GM12891 (cell line): ENCODE measurements around the gene MIER3.
A peak's percentile ranks its signal among the peaks of the same experiment; 100 is the strongest.

Source experiments
- DNase-seq: peaks from one replicate; pipeline ENCODE4 v3.0.0; 2011; ENCODE audit warnings: low spot score; ENCODE audit not compliant: insufficient read length
- FAIRE-seq: peaks from 2 replicates; lab custom pipeline; 2011; peaks lifted over from hg19 to GRCh38; lab: Jason Lieb, UNC
- PAX5 ChIP-seq: IDR thresholded peaks from 2 replicates; pipeline ENCODE4 v1.6.1; 2011; ENCODE audit warnings: low read length, moderate library complexity, mild to moderate bottlenecking; ENCODE audit not compliant: insufficient read depth, severe bottlenecking
- POLR2A ChIP-seq: IDR thresholded peaks from 2 replicates; pipeline ENCODE4 v1.6.1; 2011; ENCODE audit warnings: low read depth, low read length, control low read depth
- POLR2AphosphoS5 ChIP-seq: IDR thresholded peaks from 2 replicates; pipeline ENCODE4 v1.6.1; 2011; ENCODE audit warnings: low read depth, low read length, control low read depth
- POU2F2 ChIP-seq: IDR thresholded peaks from 2 replicates; pipeline ENCODE4 v1.6.1; 2011; ENCODE audit warnings: low read depth, mild to moderate bottlenecking, control low read depth, low read length, moderate library complexity
- SPI1 ChIP-seq: IDR thresholded peaks from 2 replicates; pipeline ENCODE4 v1.6.1; 2011; ENCODE audit warnings: low read depth, low read length, control low read depth
- TAF1 ChIP-seq: IDR thresholded peaks from 2 replicates; pipeline ENCODE4 v1.6.1; 2011; ENCODE audit warnings: low read depth, low read length, control low read depth

The MIER3 gene

DNA sequence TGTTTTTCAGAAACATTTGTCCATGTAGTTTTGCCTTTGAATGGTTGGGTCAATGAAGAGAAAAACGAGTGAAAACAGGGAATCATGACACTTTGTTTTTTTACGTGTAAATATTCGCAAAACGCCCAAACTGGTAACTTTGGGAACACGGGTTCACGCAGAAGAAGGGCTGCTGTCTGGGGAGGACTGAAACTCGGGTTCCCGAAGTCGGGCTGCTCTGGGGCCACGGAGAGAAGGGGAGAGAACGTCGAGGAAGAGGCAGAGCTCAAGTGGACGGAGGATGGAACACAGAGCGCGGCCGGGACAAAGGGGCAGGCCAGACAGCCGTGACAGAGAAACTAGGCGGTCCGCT lies 43.0 kb downstream of the MIER3 start:
- DNase-seq = no peak
- TF ChIP-seq POU2F2 (no peak), PAX5 (no peak), POLR2A (no peak), POLR2AphosphoS5 (no peak), SPI1 (no peak), TAF1 (no peak)
- FAIRE-seq = no peak

DNA sequence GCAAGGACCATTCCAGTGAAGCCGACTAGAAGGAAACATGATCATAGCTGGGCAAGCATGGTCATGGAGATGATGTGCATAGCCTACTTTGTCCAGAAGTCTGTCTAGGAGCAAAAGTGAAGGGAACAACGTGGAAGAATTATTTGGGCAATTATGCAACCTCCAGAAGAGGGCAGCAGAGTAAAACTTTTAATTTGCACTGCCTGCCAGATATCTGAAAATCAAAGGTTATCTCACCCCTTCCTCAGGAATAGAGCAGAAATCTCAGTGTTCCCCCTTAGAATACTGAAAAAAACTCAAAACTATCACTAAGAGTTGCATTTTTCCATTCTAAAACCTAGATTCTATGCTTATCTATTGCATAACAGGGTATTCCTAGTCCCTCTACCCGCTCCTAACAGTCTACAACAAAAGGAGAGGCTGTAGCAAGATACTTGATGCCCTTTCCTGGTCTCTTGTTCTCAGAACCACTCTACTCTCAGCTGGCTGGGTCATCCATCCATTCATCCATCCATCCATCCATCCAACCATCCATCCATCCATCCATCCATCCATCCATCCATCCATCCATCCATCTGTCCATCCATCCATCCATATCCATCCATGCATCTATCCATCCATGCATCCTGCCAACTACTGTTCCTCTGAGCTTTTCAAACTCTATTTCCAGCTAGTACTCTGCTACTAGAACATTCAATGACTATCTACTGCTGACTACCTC lies 50.9 kb downstream of the MIER3 start:
- TF ChIP-seq POLR2AphosphoS5 (no peak), POU2F2 (0 out of 2 replicates have a peak, but pooled peaks have one; percentile 23), SPI1 (no peak)
- DNase-seq (peak; percentile 6), FAIRE-seq (peak; percentile 56)

DNA sequence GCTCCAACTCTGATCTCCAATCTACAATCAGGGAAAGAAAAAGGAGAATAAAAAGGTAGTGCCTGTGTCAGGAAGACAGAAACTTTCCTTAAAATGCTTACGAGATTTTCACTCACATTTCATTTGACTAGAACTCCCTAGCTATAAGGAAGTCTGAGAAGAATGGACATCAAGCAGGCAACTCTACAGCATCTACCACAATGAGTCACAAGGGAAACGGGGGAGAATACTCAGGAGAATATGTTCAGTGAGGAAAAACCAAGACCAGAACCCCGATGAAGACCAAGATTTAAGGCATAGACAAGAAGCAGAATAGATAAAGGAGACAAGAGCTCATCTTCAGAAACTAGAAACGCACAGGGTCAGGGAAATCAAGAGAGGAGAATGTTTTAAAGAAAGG lies 51.5 kb downstream of the MIER3 start:
- TF ChIP-seq SPI1 = no peak
- no peak for TF ChIP-seq TAF1
- TF ChIP-seq POU2F2 = no peak
- no peak for TF ChIP-seq PAX5
- TF ChIP-seq POLR2AphosphoS5 = no peak
- no peak for TF ChIP-seq POLR2A
- FAIRE-seq (no peak), DNase-seq (no peak)

DNA sequence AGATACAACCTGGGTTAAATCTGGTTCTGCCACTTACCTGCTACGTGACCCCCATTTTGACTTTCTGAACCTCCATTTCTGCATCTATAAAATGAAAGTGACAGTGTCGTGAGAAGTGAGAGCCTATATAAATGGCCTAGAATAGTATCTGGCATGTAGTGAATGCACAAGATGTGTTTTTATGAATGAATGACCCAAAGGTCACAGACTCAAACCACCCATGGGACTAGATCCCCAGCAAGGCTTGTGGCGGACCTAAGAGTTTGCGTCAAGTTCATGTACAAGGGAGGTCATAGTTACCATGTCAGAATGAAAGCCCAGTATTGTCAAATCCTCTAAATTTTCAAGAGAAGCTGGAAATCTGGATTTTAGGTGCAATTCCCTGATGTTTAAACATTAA lies 53.7 kb downstream of the MIER3 start:
- no peak for DNase-seq
- FAIRE-seq = no peak
- TF ChIP-seq POLR2A = no peak
- TF ChIP-seq TAF1 = no peak
- TF ChIP-seq SPI1 = no peak
- no peak for TF ChIP-seq POU2F2
- no peak for TF ChIP-seq POLR2AphosphoS5
- no peak for TF ChIP-seq PAX5

DNA sequence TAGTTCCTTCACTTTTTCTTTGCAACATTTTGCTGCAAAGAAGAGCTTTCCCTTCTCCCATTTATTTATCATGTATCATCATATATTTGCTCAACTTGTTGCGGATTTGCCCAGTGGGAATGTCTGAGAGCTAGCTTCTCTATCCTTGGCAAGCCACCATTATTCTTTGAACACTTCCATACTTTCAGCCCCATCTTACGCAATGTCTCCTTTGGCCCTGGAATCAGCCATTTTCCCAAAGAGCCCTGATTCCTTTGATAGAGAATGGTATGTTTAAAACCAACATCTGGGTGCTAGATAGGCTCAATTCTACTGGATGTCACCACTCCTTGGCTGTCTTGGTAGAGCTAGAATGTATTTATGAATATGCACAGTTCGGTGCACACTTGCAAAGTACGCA lies 55.2 kb downstream of the MIER3 start:
- no peak for DNase-seq

DNA sequence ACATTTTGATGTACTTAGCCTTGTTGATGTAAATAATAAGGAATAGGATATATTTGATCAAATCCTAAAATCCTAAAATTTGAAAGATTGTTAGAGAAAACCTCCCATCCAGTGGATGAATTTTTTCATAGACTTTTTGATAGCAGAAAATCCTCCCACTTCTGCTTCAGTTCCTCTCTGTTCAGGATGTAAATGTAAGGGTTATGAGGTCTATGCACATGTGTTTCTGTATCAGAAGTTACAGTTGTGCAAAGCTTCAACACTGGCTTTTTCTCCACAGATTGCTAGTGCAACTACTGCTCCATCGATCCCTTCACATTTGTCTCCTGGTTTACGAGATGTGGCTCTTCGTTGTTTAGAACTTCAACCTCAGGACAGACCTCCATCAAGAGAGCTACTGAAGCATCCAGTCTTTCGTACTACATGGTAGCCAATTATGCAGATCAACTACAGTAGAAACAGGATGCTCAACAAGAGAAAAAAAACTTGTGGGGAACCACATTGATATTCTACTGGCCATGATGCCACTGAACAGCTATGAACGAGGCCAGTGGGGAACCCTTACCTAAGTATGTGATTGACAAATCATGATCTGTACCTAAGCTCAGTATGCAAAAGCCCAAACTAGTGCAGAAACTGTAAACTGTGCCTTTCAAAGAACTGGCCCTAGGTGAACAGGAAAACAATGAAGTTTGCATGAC lies 58.5 kb downstream of the MIER3 start:
- DNase-seq (no peak), FAIRE-seq (peak; percentile 16)
- no peak for TF ChIP-seq POLR2AphosphoS5
- no peak for TF ChIP-seq POU2F2
- 0 out of 2 replicates have a peak, but pooled peaks have one; percentile 11 for TF ChIP-seq SPI1

More for the DNA sequence above, 55.2 kb downstream of the MIER3 start:
- TF ChIP-seq POU2F2 (no peak), SPI1 (no peak), POLR2AphosphoS5 (no peak), TAF1 (no peak), PAX5 (no peak), POLR2A (no peak)
- FAIRE-seq = no peak

DNA sequence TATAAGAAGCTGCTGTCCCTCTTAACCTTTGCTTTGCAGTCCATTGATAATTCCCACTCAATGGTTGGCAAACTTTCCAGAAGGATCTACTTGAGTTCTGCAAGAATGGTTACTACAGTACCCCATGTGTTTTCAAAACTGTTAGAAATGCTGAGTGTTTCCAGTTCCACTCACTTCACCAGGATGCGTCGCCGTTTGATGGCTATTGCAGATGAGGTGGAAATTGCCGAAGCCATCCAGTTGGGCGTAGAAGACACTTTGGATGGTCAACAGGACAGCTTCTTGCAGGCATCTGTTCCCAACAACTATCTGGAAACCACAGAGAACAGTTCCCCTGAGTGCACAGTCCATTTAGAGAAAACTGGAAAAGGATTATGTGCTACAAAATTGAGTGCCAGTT lies 70.4 kb downstream of the MIER3 start:
- no peak for TF ChIP-seq POU2F2
- no peak for TF ChIP-seq PAX5
- TF ChIP-seq TAF1 = no peak
- no peak for TF ChIP-seq SPI1
- no peak for TF ChIP-seq POLR2AphosphoS5
- TF ChIP-seq POLR2A = no peak
- DNase-seq = no peak
- FAIRE-seq = no peak

DNA sequence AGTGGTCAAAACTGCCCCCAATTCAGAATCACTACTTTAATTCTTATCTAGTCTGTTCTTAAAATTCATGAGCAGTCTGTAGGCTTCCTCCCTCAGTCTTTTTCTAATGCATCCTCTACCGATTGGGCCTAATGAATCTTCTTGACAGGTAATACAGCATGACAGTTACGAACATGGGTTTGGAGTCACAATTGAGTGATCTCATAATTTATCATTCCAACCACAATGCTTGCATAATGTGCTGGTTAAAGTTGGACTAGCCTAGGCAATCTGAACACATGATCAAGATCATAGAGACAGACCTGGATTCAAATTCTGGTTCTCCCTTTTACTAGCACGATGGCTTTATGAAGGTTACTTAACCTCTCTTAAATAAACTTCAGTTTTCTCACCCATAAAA lies 75.6 kb downstream of the MIER3 start:
- DNase-seq (no peak), FAIRE-seq (no peak)
- TF ChIP-seq POU2F2 (no peak), POLR2A (no peak), POLR2AphosphoS5 (no peak), PAX5 (no peak), SPI1 (no peak), TAF1 (no peak)

DNA sequence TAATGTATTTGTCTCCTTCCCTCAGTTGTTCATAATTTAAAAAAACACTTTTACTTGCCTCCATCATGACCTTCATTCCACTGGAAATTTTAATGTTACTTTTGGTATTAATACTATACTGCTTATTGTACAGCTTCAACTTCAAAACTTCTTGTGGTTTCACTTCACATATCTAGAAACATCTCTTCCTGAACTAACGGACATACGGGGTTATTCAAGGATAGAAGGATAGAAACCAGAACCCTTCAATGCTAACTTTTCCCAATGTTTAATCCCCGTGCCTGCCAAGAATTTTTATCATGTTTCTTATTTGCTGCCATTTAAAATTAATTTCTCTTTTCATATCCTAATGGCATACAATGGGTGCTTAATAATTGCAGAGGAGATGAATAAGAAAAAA lies 78.9 kb downstream of the MIER3 start:
- TF ChIP-seq PAX5 (no peak), TAF1 (no peak), SPI1 (no peak), POU2F2 (no peak)
- FAIRE-seq (no peak), DNase-seq (no peak)

DNA sequence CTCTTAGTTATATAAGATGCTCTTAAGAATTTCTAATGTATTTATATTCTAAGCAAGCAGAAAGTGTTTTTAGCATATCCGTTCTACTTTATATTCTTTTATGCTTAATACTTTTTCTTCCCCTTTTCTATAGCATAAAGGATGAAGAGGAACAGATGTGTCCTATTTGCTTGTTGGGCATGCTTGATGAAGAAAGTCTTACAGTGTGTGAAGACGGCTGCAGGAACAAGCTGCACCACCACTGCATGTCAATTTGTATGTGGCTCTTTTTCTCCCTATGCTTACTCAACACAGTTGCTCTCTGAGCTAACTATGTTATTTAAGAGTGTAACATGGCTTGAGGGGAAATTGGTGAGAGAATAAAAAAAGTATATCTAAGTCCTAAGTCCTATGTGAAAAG lies 80.1 kb downstream of the MIER3 start:
- FAIRE-seq (no peak), DNase-seq (no peak)
- TF ChIP-seq TAF1 (no peak), POLR2A (no peak), PAX5 (no peak), POU2F2 (no peak)
